ENCODE results near the gene EDC4. TPM values are rescaled to one million over a fixed set of nuclear protein-coding genes. Genes with fewer than 3 reads are reported as not detected.

Gene EDC4
- total RNA-seq, 1 experiment from 2014 or later, result 48.8 TPM

- no peaks in the 10 kb centered on the region for H3K9me2 ChIP-seq (ENCODE audit: insufficient read depth)
- intact Hi-C loops (cut with micrococcal nuclease; ENCODE audit: unreplicated experiment), result no loop called here
- H3F3A ChIP-seq (ENCODE audit: insufficient read depth, low read depth), result peaks cover 27% of the 10 kb centered on the region
- H3K79me2 ChIP-seq (ENCODE audit: low read depth), result peaks cover 30% of the 10 kb centered on the region
- H3K4me1 ChIP-seq (replicated peaks; ENCODE audit: insufficient read depth), result peaks cover 11% of the 10 kb centered on the region; the same call in 1 of the 2 replicates
- H3K27ac ChIP-seq, result no peak overlapping the region
- peaks cover 13% of the 10 kb centered on the region for H3K36me3 ChIP-seq (ENCODE audit: low read depth)
- no TSS peak for BruUV-seq (replicated peaks)
- no peak overlapping the region for H3K4me3 ChIP-seq
- H2AFZ ChIP-seq, result no peak overlapping the region
- peaks cover 22% of the 10 kb centered on the region for H4K20me1 ChIP-seq (ENCODE audit: insufficient read depth)
- ChIA-PET CTCF (interaction anchor here (0.6 kb wide), 1 partner anchor 54 kb away, joined by 15 read pairs; no protein-coding TSS in a partner anchor), POLR2A (ENCODE audit: unreplicated experiment) (interaction anchor here (0.6 kb wide), 2 partner anchors 25 to 70 kb away, joined by 3 to 28 read pairs; no protein-coding TSS in a partner anchor)
- no peaks in the 10 kb centered on the region for H3K27me3 ChIP-seq (ENCODE audit: insufficient read depth, low read depth)
- H3K4me2 ChIP-seq, result no peak overlapping the region
- no peak for DNase-seq
- TF ChIP-seq EZH2 (IDR thresholded peaks at IDR 0.05; ENCODE audit: low read depth) (no peak), CTCF (conservative IDR thresholded peaks at IDR 0.05) (no peak)
- H3K9me3 ChIP-seq (ENCODE audit: insufficient read depth, low read depth), result no peaks in the 10 kb centered on the region
Observed at GRCh38 chr16:67871256-67871655, 1.6 kb upstream of the EDC4 start.

- Histone ChIP-seq H3K9me2 (ENCODE audit: insufficient read depth) (no peaks in the 10 kb centered on the region), H3K9me3 (ENCODE audit: insufficient read depth, low read depth) (no peaks in the 10 kb centered on the region), H4K20me1 (ENCODE audit: insufficient read depth) (peaks cover 16% of the 10 kb centered on the region), H3K27ac (peak overlapping the region; percentile 21; the same call in 1 of the 2 replicates), H3K36me3 (ENCODE audit: low read depth) (peaks cover 14% of the 10 kb centered on the region), H3K4me3 (no peak overlapping the region), H3K79me2 (ENCODE audit: low read depth) (peaks cover 30% of the 10 kb centered on the region), H2AFZ (no peak overlapping the region), H3F3A (ENCODE audit: insufficient read depth, low read depth) (peaks cover 27% of the 10 kb centered on the region), H3K4me1 (replicated peaks; ENCODE audit: insufficient read depth) (peaks cover 11% of the 10 kb centered on the region; the same call in 1 of the 2 replicates), H3K27me3 (ENCODE audit: insufficient read depth, low read depth) (no peaks in the 10 kb centered on the region), H3K4me2 (peak overlapping the region; percentile 85)
- CTCF ChIA-PET, result no interaction called here
- no peak for DNase-seq
- TF ChIP-seq EZH2 (IDR thresholded peaks at IDR 0.05; ENCODE audit: low read depth), result no peak
- no peak for TF ChIP-seq CTCF (conservative IDR thresholded peaks at IDR 0.05)
- no TSS peak for BruUV-seq (replicated peaks)
- POLR2A ChIA-PET (ENCODE audit: unreplicated experiment), result interaction anchor here (0.6 kb wide), 1 partner anchor 26 kb away, joined by 3 read pairs; no protein-coding TSS in a partner anchor
- intact Hi-C loops (cut with micrococcal nuclease; ENCODE audit: unreplicated experiment), result no loop called here
Observed at GRCh38 chr16:67872131-67872630, 671 bp upstream of the EDC4 start.

- H3K79me2 ChIP-seq (ENCODE audit: low read depth), result peaks cover 30% of the 10 kb centered on the region
- H3K9me2 ChIP-seq (ENCODE audit: insufficient read depth), result no peaks in the 10 kb centered on the region
- TSS peak; percentile 30 for BruUV-seq (replicated peaks)
- DNase-seq, result no peak
- H3K36me3 ChIP-seq (ENCODE audit: low read depth), result peaks cover 16% of the 10 kb centered on the region
- H3K4me2 ChIP-seq, result peak overlapping the region; percentile 85
- H3K4me1 ChIP-seq (replicated peaks; ENCODE audit: insufficient read depth), result peaks cover 11% of the 10 kb centered on the region; the same call in 1 of the 2 replicates
- H3K9me3 ChIP-seq (ENCODE audit: insufficient read depth, low read depth), result no peaks in the 10 kb centered on the region
- peak overlapping the region; percentile 88 for H2AFZ ChIP-seq
- no peak overlapping the region for H3K27ac ChIP-seq
- intact Hi-C loops (cut with micrococcal nuclease; ENCODE audit: unreplicated experiment), result no loop called here
- TF ChIP-seq EZH2 (IDR thresholded peaks at IDR 0.05; ENCODE audit: low read depth) (no peak), CTCF (conservative IDR thresholded peaks at IDR 0.05) (no peak)
- ChIA-PET POLR2A (ENCODE audit: unreplicated experiment) (no interaction called here), CTCF (interaction anchor here (0.6 to 0.7 kb wide), 4 partner anchors 57 to 167 kb away, joined by 3 to 6 read pairs (median 5); partner anchors contain the start of genes RANBP10 and TSNAXIP1)
- no peaks in the 10 kb centered on the region for H3K27me3 ChIP-seq (ENCODE audit: insufficient read depth, low read depth)
- peaks cover 17% of the 10 kb centered on the region for H3F3A ChIP-seq (ENCODE audit: insufficient read depth, low read depth)
- H4K20me1 ChIP-seq (ENCODE audit: insufficient read depth), result peaks cover 9% of the 10 kb centered on the region
- peak overlapping the region; percentile 83 for H3K4me3 ChIP-seq
Observed at GRCh38 chr16:67873435-67874370, 851 bp downstream of the EDC4 start.
